Loucy (cell line): ENCODE measurements around the gene CERS6.

Source experiments
- H2AFZ ChIP-seq: fragments of 200-600 bp; sonication (generic); 2 replicates; pipeline ENCODE4 v1.6.0; 2016; ENCODE audit warnings: antibody characterized with exemption, mild to moderate bottlenecking, low read length, moderate library complexity
- H3F3A ChIP-seq: fragments of 200-600 bp; 2 replicates; pipeline ENCODE4 v1.6.0; 2016; ENCODE audit warnings: antibody characterized with exemption, low read depth, mild to moderate bottlenecking
- H3K27me3 ChIP-seq: fragments of 200-600 bp; sonication (generic); 2 replicates; pipeline ENCODE4 v1.6.1; 2014; ENCODE audit warnings: low read length, mild to moderate bottlenecking; ENCODE audit not compliant: insufficient read depth, poor library complexity, severe bottlenecking
- H3K36me3 ChIP-seq: fragments of 200-600 bp; sonication (generic); 2 replicates; pipeline ENCODE4 v1.6.1; 2016; ENCODE audit warnings: low read length; ENCODE audit not compliant: insufficient read depth
- H3K4me1 ChIP-seq: fragments of 200-600 bp; sonication (generic); 2 replicates; pipeline ENCODE4 v1.5.1; 2014; ENCODE audit warnings: low read length, mild to moderate bottlenecking; ENCODE audit not compliant: insufficient read depth, poor library complexity, severe bottlenecking
- H3K4me2 ChIP-seq: fragments of 200-600 bp; sonication (generic); 2 replicates; pipeline ENCODE4 v1.6.0; 2014; ENCODE audit warnings: antibody characterized with exemption, low read length, low read depth, mild to moderate bottlenecking; ENCODE audit not compliant: poor library complexity, severe bottlenecking
- H3K4me3 ChIP-seq: fragments of 200-600 bp; sonication (generic); 2 replicates; pipeline ENCODE4 v1.5.1; 2014; ENCODE audit warnings: low read length, mild to moderate bottlenecking, mixed read lengths; ENCODE audit not compliant: poor library complexity, severe bottlenecking
- H3K79me2 ChIP-seq: fragments of 200-600 bp; sonication (generic); 2 replicates; pipeline ENCODE4 v1.6.1; 2014; ENCODE audit warnings: low read length; ENCODE audit not compliant: insufficient read depth
- H3K9ac ChIP-seq: fragments of 200-600 bp; sonication (generic); 2 replicates; pipeline ENCODE4 v1.6.0; 2014; ENCODE audit warnings: mild to moderate bottlenecking, low read depth, low read length, moderate library complexity; ENCODE audit not compliant: poor library complexity, severe bottlenecking
- H3K9me2 ChIP-seq: fragments of 200-600 bp; sonication (generic); replicated peaks from 2 replicates; pipeline ENCODE4 v1.6.1; 2016; ENCODE audit warnings: low read depth, low read length, mixed read lengths
- H3K9me3 ChIP-seq: fragments of 200-600 bp; sonication (generic); 2 replicates; pipeline ENCODE4 v1.6.1; 2014; ENCODE audit warnings: mild to moderate bottlenecking, antibody characterized with exemption, low read length, low read depth; ENCODE audit not compliant: insufficient read depth
- H4K20me1 ChIP-seq: fragments of 200-600 bp; sonication (generic); 2 replicates; pipeline ENCODE4 v1.6.0; 2014; ENCODE audit warnings: antibody characterized with exemption, low read length, mild to moderate bottlenecking; ENCODE audit not compliant: insufficient read depth, poor library complexity, severe bottlenecking
- CTCF ChIP-seq: fragments of 200-600 bp; sonication (generic); conservative IDR thresholded peaks from 2 replicates; pipeline ENCODE4 v1.5.1; 2014; ENCODE audit warnings: mild to moderate bottlenecking, antibody characterized with exemption, low read length
- EZH2phosphoT487 ChIP-seq: fragments of 200-600 bp; IDR thresholded peaks from 2 replicates; pipeline ENCODE4 v1.6.1; 2018; ENCODE audit warnings: antibody characterized with exemption, mild to moderate bottlenecking, moderate library complexity, borderline replicate concordance

Gene CERS6

GRCh38 chr2:168441214-168441872, 14.7 kb upstream of the CERS6 start:
- no peaks in the 10 kb centered on the region for H3K4me1 ChIP-seq
- no peak overlapping the region for H3K9ac ChIP-seq
- no peaks in the 10 kb centered on the region for H3K36me3 ChIP-seq
- no peak overlapping the region for H3K4me2 ChIP-seq
- H3K79me2 ChIP-seq: no peaks in the 10 kb centered on the region
- no peaks in the 10 kb centered on the region for H3K27me3 ChIP-seq
- TF ChIP-seq EZH2phosphoT487: no peak
- TF ChIP-seq CTCF: no peak
- H4K20me1 ChIP-seq: no peaks in the 10 kb centered on the region
- H2AFZ ChIP-seq: no peak overlapping the region
- no peaks in the 10 kb centered on the region for H3F3A ChIP-seq
- H3K9me2 ChIP-seq: no peaks in the 10 kb centered on the region
- H3K4me3 ChIP-seq: no peak overlapping the region
- no peaks in the 10 kb centered on the region for H3K9me3 ChIP-seq

GRCh38 chr2:168443818-168444217, 12.3 kb upstream of the CERS6 start:
- Histone ChIP-seq H3K4me3 (no peak overlapping the region), H3K9ac (no peak overlapping the region), H3K79me2 (no peaks in the 10 kb centered on the region), H3F3A (no peaks in the 10 kb centered on the region), H3K4me1 (no peaks in the 10 kb centered on the region), H3K9me3 (no peaks in the 10 kb centered on the region), H3K4me2 (no peak overlapping the region), H4K20me1 (no peaks in the 10 kb centered on the region), H2AFZ (no peak overlapping the region), H3K36me3 (no peaks in the 10 kb centered on the region), H3K9me2 (no peaks in the 10 kb centered on the region), H3K27me3 (no peaks in the 10 kb centered on the region)
- TF ChIP-seq EZH2phosphoT487: no peak
- TF ChIP-seq CTCF: peak; percentile 46

GRCh38 chr2:168445960-168446359, 10.1 kb upstream of the CERS6 start:
- Histone ChIP-seq H3K36me3 (no peaks in the 10 kb centered on the region), H3K9me2 (no peaks in the 10 kb centered on the region), H3K4me2 (no peak overlapping the region), H3F3A (no peaks in the 10 kb centered on the region), H3K9me3 (no peaks in the 10 kb centered on the region), H3K4me3 (no peak overlapping the region), H3K9ac (no peak overlapping the region), H4K20me1 (no peaks in the 10 kb centered on the region), H3K4me1 (no peaks in the 10 kb centered on the region), H3K27me3 (no peaks in the 10 kb centered on the region), H3K79me2 (no peaks in the 10 kb centered on the region), H2AFZ (no peak overlapping the region)
- no peak for TF ChIP-seq CTCF
- TF ChIP-seq EZH2phosphoT487: no peak
